Activated CD4-positive, alpha-beta T cell treated with anti-CD3 and anti-CD28 coated beads for 36 hours (primary cell): Measurements from ENCODE around the gene SGK2. TPM values are rescaled to one million over a fixed set of nuclear protein-coding genes. Genes with fewer than 3 reads are reported as not detected.

Experiments used
- ATAC-seq: fragments of 200-7000 bp; cut with Tn5 transposase; one replicate; pipeline ENCODE4 v1.10.0; 2021; ENCODE audit warnings: mild to moderate bottlenecking, moderate library complexity
- CTCF ChIA-PET: fragments of 350-600 bp; sonication (Branson Sonifier 250); formaldehyde crosslinking; loops from one replicate; lab custom pipeline; 2021; ENCODE audit warnings: antibody characterized with exemption; lab: Charles Lee
- POLR2A ChIA-PET: fragments of 350-600 bp; sonication (Branson Sonifier 250); formaldehyde crosslinking; loops from one replicate; lab custom pipeline; 2021; ENCODE audit warnings: antibody characterized with exemption, inconsistent platforms; lab: Charles Lee
- DNase-seq: peaks from one replicate; pipeline ENCODE4 v3.0.0-alpha.2; 2020
- H3K27ac Mint-ChIP-seq: one replicate; pipeline ENCODE4 v1.8.0; 2021; ENCODE audit warnings: mixed read lengths
- H3K27me3 Mint-ChIP-seq: one replicate; pipeline ENCODE4 v1.8.0; 2021; ENCODE audit warnings: mixed read lengths
- H3K36me3 Mint-ChIP-seq: one replicate; pipeline ENCODE4 v1.8.0; 2021; ENCODE audit warnings: low read depth, mixed read lengths
- H3K4me1 Mint-ChIP-seq: one replicate; pipeline ENCODE4 v1.8.0; 2021; ENCODE audit warnings: mixed read lengths
- H3K4me3 Mint-ChIP-seq: one replicate; pipeline ENCODE4 v1.8.0; 2021; ENCODE audit warnings: mild to moderate bottlenecking, moderate library complexity, mixed read lengths
- H3K9me3 Mint-ChIP-seq: one replicate; pipeline ENCODE4 v1.8.0; 2021; ENCODE audit warnings: low read depth, mixed read lengths
- intact Hi-C, 2 experiments: fragments of 100-400 bp; cut with DNase I in 1 of 2; cut with micrococcal nuclease in 1 of 2; formaldehyde crosslinking; loops; one replicate each; pipeline versions ENCODE4 v1.14.2 to v1.15.1; 2022 to 2024; cut with DNase I, micrococcal nuclease
- total RNA-seq, 2 experiments: library from RNA; stranded (reverse); gene quantifications; one replicate each; pipeline ENCODE4 v1.2.3, GENCODE V29; 2021

SGK2 gene
- total RNA-seq, 2 experiments from 2014 or later = 0.27 to 0.65 TPM

DNA sequence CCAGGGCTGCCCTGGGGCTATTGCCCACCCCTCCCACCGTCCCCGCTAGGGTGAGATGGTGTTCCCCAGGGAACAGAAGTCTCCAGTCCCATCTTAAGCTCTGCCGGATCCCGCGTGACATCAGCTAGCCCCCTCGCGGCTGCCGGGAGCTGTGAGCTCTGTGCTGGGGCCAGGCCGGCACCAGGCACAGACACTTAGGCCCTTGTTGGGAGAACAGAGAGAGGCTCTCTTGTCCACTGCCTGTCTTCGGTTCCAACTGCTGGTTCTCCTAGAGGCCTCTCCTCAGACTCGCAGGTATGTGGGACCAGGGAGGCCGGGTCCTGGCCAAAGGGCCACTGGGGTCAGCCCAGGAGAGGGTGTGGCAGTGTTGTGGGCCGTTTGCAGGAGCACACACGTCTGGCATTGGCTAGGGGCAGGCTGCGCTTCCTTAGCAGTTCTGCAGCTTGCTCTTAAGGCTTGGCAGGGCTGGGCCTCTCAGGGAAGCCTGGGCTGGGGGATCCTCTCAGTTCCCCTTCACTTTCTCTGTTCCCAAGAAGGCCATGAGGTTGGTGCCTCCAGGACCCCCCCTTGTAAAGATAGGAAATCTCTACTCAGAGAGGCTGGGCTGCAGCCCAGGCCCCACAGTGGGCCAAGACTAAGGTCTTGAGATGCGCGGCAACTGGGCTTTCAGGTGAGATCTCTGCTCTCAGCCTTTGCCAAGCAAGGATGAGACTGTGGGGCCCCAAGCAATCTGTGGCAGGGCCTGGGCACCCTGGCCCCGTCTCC, 6.3 kb downstream of the SGK2 start:
- Mint-ChIP-seq H3K27me3 (no peaks in the 10 kb centered on the region), H3K27ac (no peak overlapping the region), H3K4me1 (no peaks in the 10 kb centered on the region), H3K36me3 (no peaks in the 10 kb centered on the region), H3K9me3 (no peaks in the 10 kb centered on the region), H3K4me3 (no peak overlapping the region)
- ATAC-seq = no peak
- intact Hi-C loops = no loop called here
- DNase-seq = no peak
- CTCF ChIA-PET = no interaction called here
- POLR2A ChIA-PET = no interaction called here

DNA sequence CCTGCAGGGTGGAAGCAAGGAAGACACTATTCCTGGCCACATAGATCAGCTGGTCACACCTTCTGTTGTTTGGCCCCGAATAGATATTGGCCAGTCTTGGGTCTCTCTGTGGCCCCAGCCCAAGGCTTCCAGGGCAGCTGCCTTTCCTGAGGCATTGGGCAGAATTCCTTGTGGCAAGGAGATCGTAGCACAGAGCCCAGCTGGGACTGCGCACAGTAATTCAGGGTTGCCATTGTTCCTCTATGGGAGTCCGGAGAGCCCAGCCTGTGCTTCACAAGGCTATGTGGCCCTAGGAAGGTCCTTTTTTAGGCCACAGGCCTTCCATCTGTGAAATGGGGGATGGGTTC, 6.9 kb downstream of the SGK2 start:
- POLR2A ChIA-PET = no interaction called here
- H3K4me3 Mint-ChIP-seq = no peak overlapping the region
- DNase-seq = no peak
- H3K36me3 Mint-ChIP-seq = no peaks in the 10 kb centered on the region
- CTCF ChIA-PET = interaction anchor here (0.7 kb wide), 1 partner anchor 94 kb away, joined by 3 read pairs; no protein-coding TSS in a partner anchor
- H3K4me1 Mint-ChIP-seq = no peaks in the 10 kb centered on the region
- intact Hi-C loops = no loop called here
- no peaks in the 10 kb centered on the region for H3K27me3 Mint-ChIP-seq
- no peaks in the 10 kb centered on the region for H3K9me3 Mint-ChIP-seq
- no peak for ATAC-seq
- H3K27ac Mint-ChIP-seq = no peak overlapping the region

DNA sequence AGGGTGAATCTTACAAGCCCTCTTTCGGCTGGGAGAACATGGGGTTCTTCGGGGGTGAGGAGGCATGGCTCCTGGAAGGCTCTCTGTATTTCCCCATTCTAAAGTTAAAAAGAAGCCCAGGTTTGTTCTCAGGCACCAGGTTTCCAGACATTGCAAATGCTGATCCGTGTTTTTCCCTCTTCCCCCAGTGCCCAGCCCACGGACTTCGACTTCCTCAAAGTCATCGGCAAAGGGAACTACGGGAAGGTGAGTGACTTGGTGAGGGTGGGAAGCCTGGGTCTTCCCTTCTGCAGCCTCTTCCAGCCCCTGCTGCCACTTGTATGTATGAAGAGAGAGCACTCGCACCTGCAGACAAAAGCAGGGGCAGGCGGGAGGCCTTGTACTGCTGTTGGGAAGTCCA, 8.7 kb downstream of the SGK2 start:
- no peaks in the 10 kb centered on the region for H3K36me3 Mint-ChIP-seq
- intact Hi-C loops = no loop called here
- DNase-seq (no peak), ATAC-seq (no peak)
- ChIA-PET POLR2A (no interaction called here), CTCF (interaction anchor here (0.6 kb wide), 1 partner anchor 11 kb away, joined by 3 read pairs; no protein-coding TSS in a partner anchor)
- no peaks in the 10 kb centered on the region for H3K4me1 Mint-ChIP-seq
- no peak overlapping the region for H3K27ac Mint-ChIP-seq
- no peak overlapping the region for H3K4me3 Mint-ChIP-seq
- no peaks in the 10 kb centered on the region for H3K9me3 Mint-ChIP-seq
- no peaks in the 10 kb centered on the region for H3K27me3 Mint-ChIP-seq

DNA sequence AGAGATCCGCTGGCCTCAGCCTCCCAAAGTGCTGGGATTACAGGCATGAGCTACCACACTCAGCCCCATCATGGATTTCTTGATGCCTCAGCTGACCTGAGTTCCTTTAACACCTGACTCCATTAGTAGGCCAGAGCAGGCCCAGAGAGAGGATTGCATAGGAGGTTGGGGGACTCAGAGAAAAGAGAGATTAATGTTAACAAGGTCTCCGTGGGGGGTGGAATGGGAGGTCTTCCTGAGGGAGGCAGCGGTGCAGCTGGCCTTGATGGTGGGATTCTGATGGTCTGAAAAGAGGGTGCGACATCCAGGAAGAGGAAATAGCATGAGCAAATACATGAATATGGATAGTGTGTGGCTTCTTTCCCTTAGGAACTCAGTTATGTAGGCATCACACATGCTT, 9.9 kb downstream of the SGK2 start:
- DNase-seq (no peak), ATAC-seq (no peak)
- no peaks in the 10 kb centered on the region for H3K4me1 Mint-ChIP-seq
- H3K27ac Mint-ChIP-seq = no peak overlapping the region
- no peaks in the 10 kb centered on the region for H3K9me3 Mint-ChIP-seq
- no peaks in the 10 kb centered on the region for H3K36me3 Mint-ChIP-seq
- ChIA-PET POLR2A (no interaction called here), CTCF (no interaction called here)
- H3K27me3 Mint-ChIP-seq = no peaks in the 10 kb centered on the region
- intact Hi-C loops = no loop called here
- H3K4me3 Mint-ChIP-seq = no peak overlapping the region

DNA sequence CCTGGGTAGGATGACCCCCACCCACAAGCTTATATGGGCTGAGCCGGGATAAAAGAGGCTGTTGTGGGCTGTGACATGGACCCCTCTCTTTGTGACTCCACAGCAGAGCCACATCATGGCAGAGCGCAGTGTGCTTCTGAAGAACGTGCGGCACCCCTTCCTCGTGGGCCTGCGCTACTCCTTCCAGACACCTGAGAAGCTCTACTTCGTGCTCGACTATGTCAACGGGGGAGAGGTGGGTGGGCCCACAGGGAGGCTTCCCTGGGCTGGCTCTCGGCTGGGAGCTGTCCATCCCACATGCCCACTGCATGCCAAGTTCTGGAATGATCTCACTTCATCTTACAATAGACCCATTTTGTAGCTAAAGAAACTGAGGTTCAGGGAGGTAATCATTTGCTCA, 10.5 kb downstream of the SGK2 start:
- Mint-ChIP-seq H3K27ac (no peak overlapping the region), H3K27me3 (no peaks in the 10 kb centered on the region), H3K4me1 (no peaks in the 10 kb centered on the region), H3K36me3 (no peaks in the 10 kb centered on the region), H3K4me3 (no peak overlapping the region), H3K9me3 (no peaks in the 10 kb centered on the region)
- CTCF ChIA-PET = interaction anchor here (1.2 kb wide), 1 partner anchor 90 kb away, joined by 3 read pairs; no protein-coding TSS in a partner anchor
- ATAC-seq (no peak), DNase-seq (no peak)
- intact Hi-C loops = no loop called here
- POLR2A ChIA-PET = no interaction called here

DNA sequence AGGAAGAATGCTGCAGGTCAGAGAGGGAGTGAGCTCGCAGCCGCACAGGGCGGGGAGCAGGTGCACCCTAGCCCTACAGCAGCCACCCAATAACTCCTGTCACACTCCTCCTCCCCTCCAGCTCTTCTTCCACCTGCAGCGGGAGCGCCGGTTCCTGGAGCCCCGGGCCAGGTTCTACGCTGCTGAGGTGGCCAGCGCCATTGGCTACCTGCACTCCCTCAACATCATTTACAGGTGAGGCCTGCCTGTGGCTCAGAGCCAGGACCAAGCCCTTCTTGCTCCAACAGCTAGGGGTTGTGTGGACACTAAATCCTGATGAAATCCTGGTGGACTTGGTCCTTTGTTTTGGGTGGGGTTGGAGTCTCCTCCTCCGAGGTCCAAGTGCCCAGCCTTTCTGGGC, 11.7 kb downstream of the SGK2 start:
- intact Hi-C loops = no loop called here
- Mint-ChIP-seq H3K4me1 (no peaks in the 10 kb centered on the region), H3K27ac (no peak overlapping the region), H3K27me3 (no peaks in the 10 kb centered on the region), H3K4me3 (no peak overlapping the region), H3K36me3 (no peaks in the 10 kb centered on the region), H3K9me3 (no peaks in the 10 kb centered on the region)
- CTCF ChIA-PET = interaction anchor here (0.6 to 1.2 kb wide), 2 partner anchors 88 to 216 kb away, joined by 3 read pairs; no protein-coding TSS in a partner anchor
- POLR2A ChIA-PET = no interaction called here
- DNase-seq (no peak), ATAC-seq (no peak)

DNA sequence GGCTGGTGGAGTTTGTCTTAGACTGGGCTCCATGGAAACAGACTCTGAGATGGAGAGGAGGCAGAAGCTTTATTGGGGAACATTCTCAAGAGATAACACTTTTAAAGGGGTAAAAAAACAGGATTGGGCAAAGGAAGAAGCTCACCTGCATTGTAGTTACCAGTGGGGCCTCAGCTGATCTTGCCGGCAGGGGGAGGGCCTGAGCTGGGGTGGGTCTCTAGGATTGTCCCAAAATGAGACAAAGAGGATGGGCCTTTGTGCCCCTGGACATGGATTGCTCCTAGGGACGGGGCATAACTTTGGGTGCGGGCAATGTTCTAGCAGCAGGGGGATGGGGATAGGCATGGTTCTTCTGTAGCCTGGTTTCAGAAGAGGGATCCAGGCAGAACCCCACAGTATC, 12.5 kb downstream of the SGK2 start:
- POLR2A ChIA-PET = no interaction called here
- Mint-ChIP-seq H3K27ac (no peak overlapping the region), H3K27me3 (no peaks in the 10 kb centered on the region), H3K4me1 (no peaks in the 10 kb centered on the region), H3K36me3 (no peaks in the 10 kb centered on the region), H3K4me3 (no peak overlapping the region), H3K9me3 (no peaks in the 10 kb centered on the region)
- DNase-seq = no peak
- ATAC-seq = no peak
- intact Hi-C loops = no loop called here
- CTCF ChIA-PET = no interaction called here

DNA sequence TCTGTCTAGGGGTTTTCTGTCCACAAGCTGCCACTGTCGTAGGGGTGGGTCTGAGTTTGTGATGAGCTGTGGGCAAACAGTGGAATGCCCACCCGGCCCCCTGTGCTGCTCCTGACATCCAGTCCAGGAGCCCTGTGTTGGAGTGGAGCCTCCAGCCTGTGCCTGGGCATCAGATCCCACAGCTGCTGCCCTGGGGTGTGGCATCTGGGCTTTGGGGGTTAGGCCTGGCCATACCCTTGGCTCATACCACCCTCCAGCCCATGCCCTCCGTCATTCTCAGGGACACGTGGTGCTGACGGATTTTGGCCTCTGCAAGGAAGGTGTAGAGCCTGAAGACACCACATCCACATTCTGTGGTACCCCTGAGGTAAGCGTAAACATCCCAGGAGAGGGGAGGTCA, 12.9 kb downstream of the SGK2 start:
- Mint-ChIP-seq H3K9me3 (no peaks in the 10 kb centered on the region), H3K36me3 (no peaks in the 10 kb centered on the region), H3K27ac (no peak overlapping the region), H3K27me3 (no peaks in the 10 kb centered on the region), H3K4me1 (no peaks in the 10 kb centered on the region), H3K4me3 (no peak overlapping the region)
- ATAC-seq (no peak), DNase-seq (no peak)
- ChIA-PET POLR2A (no interaction called here), CTCF (no interaction called here)
- intact Hi-C loops = no loop called here

DNA sequence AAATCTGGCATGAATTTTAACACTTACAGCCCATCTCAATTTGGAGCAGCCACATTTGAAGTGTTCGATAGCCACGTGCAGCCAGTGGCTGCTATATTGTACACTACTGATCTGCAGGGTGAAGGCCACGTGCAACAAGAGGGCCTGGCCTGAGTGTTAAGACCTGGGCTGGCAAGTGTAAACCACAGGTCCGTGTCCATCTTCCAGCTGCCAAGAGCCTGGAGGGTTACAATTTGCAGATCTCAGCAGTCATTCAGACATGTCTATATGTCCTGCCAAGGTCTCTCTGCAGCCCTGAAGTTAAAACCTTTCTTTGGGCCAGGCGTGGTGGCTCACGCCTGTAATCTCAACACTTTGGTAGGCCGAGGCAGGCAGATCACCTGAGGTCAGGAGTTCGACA, 14.1 kb downstream of the SGK2 start:
- ATAC-seq = no peak
- Mint-ChIP-seq H3K27me3 (no peaks in the 10 kb centered on the region), H3K9me3 (no peaks in the 10 kb centered on the region), H3K36me3 (no peaks in the 10 kb centered on the region), H3K27ac (no peak overlapping the region), H3K4me1 (no peaks in the 10 kb centered on the region), H3K4me3 (no peak overlapping the region)
- CTCF ChIA-PET = interaction anchor here (1.0 kb wide), 1 partner anchor 119 kb away, joined by 3 read pairs; no protein-coding TSS in a partner anchor
- POLR2A ChIA-PET = no interaction called here
- no peak for DNase-seq
- intact Hi-C loops = no loop called here

DNA sequence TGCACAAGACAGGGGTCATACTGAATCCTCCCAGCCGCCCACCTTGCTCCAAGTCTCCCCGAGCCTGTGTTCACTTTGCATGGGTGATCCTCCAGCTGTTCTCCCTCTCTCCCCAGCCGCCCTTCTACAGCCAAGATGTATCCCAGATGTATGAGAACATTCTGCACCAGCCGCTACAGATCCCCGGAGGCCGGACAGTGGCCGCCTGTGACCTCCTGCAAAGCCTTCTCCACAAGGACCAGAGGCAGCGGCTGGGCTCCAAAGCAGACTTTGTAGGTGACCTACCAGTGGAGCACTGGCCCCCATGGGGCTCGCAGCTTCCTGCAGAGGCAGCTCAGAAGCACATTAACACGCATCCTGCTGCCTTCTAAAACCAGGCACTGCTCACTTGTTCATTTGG, 17.3 kb downstream of the SGK2 start:
- no peaks in the 10 kb centered on the region for H3K4me1 Mint-ChIP-seq
- H3K27me3 Mint-ChIP-seq = no peaks in the 10 kb centered on the region
- ATAC-seq (no peak), DNase-seq (no peak)
- POLR2A ChIA-PET = interaction anchor here (0.6 kb wide), 1 partner anchor 142 kb away, joined by 3 read pairs; no protein-coding TSS in a partner anchor
- no peaks in the 10 kb centered on the region for H3K9me3 Mint-ChIP-seq
- no peak overlapping the region for H3K4me3 Mint-ChIP-seq
- H3K27ac Mint-ChIP-seq = no peak overlapping the region
- CTCF ChIA-PET = interaction anchor here (0.6 kb wide), 1 partner anchor 190 kb away, joined by 3 read pairs; no protein-coding TSS in a partner anchor
- H3K36me3 Mint-ChIP-seq = no peaks in the 10 kb centered on the region
- intact Hi-C loops = no loop called here

DNA sequence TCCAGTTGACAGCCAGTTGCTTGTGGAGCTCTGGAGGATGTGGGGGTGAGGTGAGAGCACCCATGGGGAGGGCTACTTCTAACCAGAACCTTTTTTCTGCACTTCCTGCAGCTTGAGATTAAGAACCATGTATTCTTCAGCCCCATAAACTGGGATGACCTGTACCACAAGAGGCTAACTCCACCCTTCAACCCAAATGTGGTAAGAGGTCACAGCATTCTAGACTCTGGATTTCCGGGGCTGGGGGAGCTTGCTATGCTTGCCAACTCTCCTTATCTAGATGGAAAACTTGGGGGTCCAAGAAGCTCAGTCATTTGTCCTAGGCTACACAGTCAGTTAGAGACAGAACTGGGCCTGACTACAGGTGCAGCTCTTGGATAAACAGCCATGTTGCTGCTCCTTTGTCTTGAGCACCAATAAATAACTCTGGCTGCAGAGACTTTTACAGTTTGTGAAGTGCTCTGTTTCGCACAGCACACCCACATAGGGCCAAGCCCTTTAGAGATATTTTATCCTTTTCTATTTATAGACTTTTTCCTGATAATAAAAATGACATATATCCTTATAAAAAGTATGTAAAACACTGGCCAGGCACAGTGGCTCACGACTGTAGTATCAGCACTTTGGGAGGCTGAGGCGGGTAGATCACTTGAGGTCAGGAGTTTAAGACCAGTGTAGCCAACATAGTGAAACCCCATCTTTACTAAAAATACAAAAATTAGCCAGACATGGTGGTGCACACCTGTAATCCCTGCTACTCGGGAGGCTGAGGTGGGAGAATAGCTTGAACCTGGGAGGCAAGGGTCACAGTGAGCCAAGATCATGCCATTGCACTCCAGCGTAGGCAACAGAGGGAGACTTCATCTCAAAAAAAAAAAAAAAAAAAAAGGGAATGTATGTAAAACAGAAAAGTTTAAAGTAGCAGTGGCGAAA, 21.3 kb downstream of the SGK2 start:
- intact Hi-C loops = no loop called here
- Mint-ChIP-seq H3K9me3 (no peaks in the 10 kb centered on the region), H3K36me3 (no peaks in the 10 kb centered on the region), H3K27ac (no peak overlapping the region), H3K4me1 (no peaks in the 10 kb centered on the region), H3K4me3 (no peak overlapping the region), H3K27me3 (no peaks in the 10 kb centered on the region)
- ATAC-seq (no peak), DNase-seq (no peak)
- POLR2A ChIA-PET = interaction anchor here (0.6 kb wide), 1 partner anchor 11 kb away, joined by 3 read pairs; the partner anchor contains the start of gene IFT52
- CTCF ChIA-PET = no interaction called here
